Activated CD4-positive, alpha-beta T cell treated with anti-CD3 and anti-CD28 coated beads, Interleukin-2, amount 50 U/mL, for 16 hours (primary cell): Measurements from ENCODE around the gene CDCA7.
"Not testable (repeated sequence)": the region's sequence is repeated elsewhere in the genome, so short reads cannot be mapped to it uniquely, and the experiment has no call there.

Experiments
- DNase-seq: peaks from one replicate; pipeline ENCODE4 v3.0.0-alpha.2; 2020

CDCA7 gene

GRCh38 chr2:173354582-173355131 lies at the start of gene CDCA7:
Gene CDCA7 (plus strand): TSS chr2:173354872. CDS start chr2:173354964, 92 bp downstream.
- DNase-seq = peak; percentile 84

DNA sequence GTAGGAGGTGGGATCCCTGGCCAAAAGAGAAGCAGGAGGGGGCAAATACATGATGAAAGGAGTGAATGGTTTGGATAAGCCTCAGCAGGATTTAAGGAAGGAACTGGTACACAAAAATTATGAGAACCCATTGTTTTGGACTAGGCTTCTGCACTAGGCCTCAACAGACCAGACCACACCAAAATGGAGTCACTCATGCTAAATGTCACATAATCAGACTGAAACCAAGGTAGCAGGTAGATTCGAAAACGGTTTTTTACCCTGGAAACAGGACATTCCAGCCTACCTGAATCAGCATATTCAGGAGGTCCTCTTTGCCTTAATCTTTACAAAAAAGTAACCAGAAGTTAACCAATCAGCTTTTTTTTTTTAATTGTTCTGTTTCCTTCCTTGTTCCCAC lies 49.4 kb upstream of the CDCA7 start:
- no peak for DNase-seq

DNA sequence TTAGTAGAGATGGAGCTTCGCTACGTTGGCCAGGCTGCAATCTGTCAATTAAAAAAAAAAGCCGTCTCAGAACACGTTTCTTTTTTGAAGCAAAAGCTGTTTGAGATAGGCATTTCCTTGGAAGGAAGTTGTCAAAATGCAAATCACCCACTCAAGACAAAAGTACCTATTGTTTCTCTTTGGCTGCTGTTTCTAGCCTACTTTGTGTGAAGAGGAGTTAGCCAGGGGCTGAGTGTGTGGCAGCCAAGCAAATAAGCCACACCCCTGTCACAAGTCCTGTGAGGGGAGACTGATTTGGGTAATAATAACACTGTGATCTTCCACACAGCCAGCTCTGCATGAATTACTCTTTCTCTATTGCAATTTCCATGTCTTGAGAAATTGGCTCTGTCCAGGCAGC lies 47.4 kb upstream of the CDCA7 start:
- no peak for DNase-seq

GRCh38 chr2:173309370-173309769 lies 45.3 kb upstream of the CDCA7 start:
- DNase-seq = not testable (repeated sequence)

GRCh38 chr2:173311844-173312606 lies 42.6 kb upstream of the CDCA7 start:
- no peak for DNase-seq

GRCh38 chr2:173323371-173323770 lies 31.3 kb upstream of the CDCA7 start:
- no peak for DNase-seq

DNA sequence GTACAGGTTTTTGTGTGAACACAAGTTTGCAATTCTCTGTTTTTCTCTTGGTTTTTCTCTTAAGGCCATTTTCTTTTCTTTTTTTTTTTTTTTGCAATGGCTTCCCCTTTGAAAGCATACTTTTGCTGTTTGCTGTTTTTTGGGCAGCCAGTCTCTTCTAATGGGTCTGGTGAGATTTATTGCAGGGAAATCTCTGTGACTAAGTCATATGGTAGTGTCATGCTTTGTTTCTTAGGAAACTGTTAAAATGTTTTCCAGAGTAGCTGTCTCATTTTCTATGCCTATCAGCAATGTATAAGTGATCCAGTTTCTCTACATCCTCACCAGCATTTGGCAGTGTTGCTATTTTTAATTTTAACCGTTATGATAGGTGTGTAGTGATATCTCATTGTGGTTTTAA lies 27.9 kb upstream of the CDCA7 start:
- no peak for DNase-seq

GRCh38 chr2:173327421-173327820 lies 27.3 kb upstream of the CDCA7 start:
- DNase-seq = no peak

- DNase-seq = not testable (repeated sequence)
Measured at GRCh38 chr2:173333003-173333402, 21.7 kb upstream of the CDCA7 start.

DNA sequence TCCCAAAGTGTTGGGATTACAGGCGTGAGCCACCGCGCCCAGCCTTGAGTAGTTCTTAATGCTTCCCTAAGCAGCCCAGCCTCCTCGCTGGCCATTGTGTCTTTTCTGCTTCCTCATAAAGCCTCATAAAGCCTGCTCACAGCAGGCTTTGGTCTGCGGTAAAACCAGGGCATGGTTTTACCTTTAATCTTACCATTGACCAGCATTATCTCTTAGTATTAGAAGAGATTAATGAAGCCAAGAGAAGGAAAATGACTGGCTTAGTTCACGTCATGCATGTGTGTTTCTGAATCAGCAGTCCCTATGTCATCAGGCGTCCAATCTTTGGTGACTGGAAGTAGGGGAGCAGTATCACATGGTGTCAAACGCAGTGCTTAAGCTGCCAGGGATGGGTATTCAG lies 14.9 kb upstream of the CDCA7 start:
- DNase-seq = no peak

GRCh38 chr2:173343921-173344320 lies 10.8 kb upstream of the CDCA7 start:
- DNase-seq = no peak

GRCh38 chr2:173346035-173346434 lies 8.6 kb upstream of the CDCA7 start:
- DNase-seq = no peak

GRCh38 chr2:173347305-173348168 lies 7.1 kb upstream of the CDCA7 start:
- DNase-seq = no peak

GRCh38 chr2:173349287-173349686 lies 5.4 kb upstream of the CDCA7 start:
- DNase-seq = no peak

GRCh38 chr2:173350383-173350782 lies 4.3 kb upstream of the CDCA7 start:
- no peak for DNase-seq

DNA sequence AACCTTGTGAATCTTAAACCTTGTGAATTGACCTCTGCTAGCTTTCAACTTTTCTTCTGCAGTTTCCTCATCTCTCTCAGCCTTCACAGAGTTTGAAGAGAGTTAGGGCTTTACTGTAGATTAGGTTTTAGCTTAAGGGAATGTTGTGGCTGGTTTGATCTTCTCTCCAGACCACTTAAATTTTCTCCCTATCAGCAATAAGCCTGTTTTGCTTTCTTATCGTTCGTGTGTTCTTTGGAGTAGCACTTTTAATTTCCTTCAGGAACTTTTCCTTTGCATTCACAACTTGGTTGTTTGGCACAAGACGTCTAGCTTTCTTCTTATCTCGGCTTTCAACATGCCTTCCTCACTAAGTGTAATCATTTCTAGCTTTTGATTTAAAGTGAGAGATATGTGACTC lies 2.8 kb upstream of the CDCA7 start:
- no peak for DNase-seq

DNA sequence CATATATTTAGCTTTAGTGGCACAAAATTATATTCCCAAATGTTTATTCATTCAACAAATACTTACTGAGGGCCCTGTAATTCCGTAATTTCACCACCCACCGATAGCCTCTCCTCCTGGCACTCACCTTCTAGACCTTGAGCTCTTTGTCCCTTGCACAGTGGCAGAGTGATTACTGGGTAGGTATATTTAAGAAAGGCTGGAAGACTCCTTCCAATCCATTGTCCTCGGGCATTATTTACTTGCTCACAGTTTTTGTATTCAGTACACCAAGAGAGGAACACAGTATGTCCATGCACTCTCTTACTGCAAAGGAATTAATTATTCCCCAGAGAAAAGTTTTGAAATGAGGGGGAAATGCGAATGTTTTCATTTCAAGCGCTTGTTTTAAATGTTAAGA lies 1.1 kb upstream of the CDCA7 start:
- DNase-seq = no peak

- peak; percentile 80 for DNase-seq
Measured at GRCh38 chr2:173354073-173354581, 545 bp upstream of the CDCA7 start.

DNA sequence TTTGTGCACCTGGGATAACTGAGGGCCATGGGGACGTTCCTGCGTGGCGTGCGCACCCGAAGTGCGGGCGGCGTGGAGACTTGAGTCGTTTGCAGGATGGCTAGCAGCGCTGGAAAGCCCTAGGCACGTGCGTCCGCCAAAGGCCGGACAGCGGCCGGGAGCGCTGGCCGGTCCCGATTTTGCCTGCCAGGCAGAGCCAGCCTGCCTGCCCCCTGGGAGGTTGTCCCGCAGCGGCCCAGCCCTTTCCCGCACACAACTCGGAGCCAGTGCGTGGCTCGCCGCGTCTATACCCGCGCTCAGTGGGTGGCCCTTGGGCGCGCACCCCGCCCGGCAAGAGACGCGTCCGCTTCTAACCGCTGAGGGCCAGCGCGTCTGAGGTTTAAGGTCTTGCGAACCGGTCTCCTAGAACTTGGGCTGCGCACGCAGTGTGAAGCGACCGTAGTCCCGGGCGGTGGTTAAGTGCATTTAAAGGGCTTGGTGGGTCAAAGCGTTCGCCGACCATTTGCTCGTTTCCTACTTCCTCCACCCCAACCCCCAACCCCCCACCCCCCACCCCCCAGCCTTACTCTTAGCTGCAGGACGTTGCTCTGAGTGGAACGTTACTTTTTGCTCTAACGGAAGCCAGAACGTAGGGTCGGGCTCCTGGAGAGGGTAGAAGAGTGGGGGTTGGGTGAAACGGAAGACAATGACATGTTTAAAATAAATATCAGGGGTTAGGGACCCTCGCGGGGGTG lies 627 bp downstream of the CDCA7 start:
- DNase-seq = peak; percentile 82

GRCh38 chr2:173355866-173356508 lies 1.3 kb downstream of the CDCA7 start:
- no peak for DNase-seq

DNA sequence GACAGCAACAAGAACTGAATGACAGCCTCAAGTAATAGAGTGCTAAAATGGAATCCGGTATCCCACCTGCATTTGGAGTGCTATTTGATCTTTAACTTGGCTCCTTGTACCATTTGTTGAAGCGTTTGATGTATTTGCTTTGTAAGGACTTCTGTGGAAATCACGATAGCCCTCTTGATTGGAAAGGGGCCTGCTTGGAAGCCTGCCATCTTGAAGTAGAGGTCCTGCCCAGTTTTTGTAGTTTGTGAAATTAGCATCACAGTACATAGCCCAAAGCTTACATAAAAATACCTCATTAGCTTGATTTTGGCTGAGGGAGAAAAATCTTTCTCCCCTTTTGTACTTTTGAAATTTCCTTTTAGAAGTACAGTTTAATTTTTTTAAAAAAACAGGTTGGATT lies 2.7 kb downstream of the CDCA7 start:
- DNase-seq = no peak

DNA sequence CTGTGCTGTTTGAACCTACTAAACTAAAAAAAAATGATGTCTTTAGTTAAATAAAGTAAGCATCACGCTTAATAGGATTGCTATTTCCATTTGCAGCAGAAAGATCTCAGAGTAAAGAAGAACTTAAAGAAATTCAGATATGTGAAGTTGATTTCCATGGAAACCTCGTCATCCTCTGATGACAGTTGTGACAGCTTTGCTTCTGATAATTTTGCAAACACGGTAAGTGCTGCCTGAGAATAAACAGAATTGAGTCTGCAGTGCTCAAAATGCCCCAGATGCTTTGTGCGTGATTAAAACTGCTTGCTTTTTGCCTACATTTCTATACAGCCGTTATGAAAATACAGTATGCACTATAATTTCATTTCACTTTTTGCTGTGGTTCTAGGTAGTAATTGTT lies 3.9 kb downstream of the CDCA7 start:
- peak; percentile 34 for DNase-seq
